ENCODE results near the gene KCTD16. TPM values are rescaled to one million over a fixed set of nuclear protein-coding genes. Genes with fewer than 3 reads are reported as not detected.

Gene KCTD16
- total RNA-seq, 1 donor from 2014 or later = 0.64 TPM

- no peaks in the 10 kb centered on the region for H3K27me3 ChIP-seq
- no peaks in the 10 kb centered on the region for H3K36me3 ChIP-seq
- no peak for DNase-seq (ENCODE audit: low spot score in 2 of 2)
- no peak overlapping the region for H3K27ac ChIP-seq
- H3K4me1 ChIP-seq = no peaks in the 10 kb centered on the region
- H3K9me3 ChIP-seq = no peaks in the 10 kb centered on the region
- TF ChIP-seq, protein P1, sequence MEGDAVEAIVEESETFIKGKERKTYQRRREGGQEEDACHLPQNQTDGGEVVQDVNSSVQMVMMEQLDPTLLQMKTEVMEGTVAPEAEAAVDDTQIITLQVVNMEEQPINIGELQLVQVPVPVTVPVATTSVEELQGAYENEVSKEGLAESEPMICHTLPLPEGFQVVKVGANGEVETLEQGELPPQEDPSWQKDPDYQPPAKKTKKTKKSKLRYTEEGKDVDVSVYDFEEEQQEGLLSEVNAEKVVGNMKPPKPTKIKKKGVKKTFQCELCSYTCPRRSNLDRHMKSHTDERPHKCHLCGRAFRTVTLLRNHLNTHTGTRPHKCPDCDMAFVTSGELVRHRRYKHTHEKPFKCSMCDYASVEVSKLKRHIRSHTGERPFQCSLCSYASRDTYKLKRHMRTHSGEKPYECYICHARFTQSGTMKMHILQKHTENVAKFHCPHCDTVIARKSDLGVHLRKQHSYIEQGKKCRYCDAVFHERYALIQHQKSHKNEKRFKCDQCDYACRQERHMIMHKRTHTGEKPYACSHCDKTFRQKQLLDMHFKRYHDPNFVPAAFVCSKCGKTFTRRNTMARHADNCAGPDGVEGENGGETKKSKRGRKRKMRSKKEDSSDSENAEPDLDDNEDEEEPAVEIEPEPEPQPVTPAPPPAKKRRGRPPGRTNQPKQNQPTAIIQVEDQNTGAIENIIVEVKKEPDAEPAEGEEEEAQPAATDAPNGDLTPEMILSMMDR (IDR thresholded peaks at IDR 0.05) = no peak
- intact Hi-C loops (cut with DNase I) = no loop called here
- H3K4me3 ChIP-seq = no peak overlapping the region
Observed at GRCh38 chr5:144310621-144311020, 139.9 kb downstream of the KCTD16 start.

- no peaks in the 10 kb centered on the region for H3K27me3 ChIP-seq
- no peak for DNase-seq (ENCODE audit: low spot score in 2 of 2)
- H3K4me1 ChIP-seq = no peaks in the 10 kb centered on the region
- H3K27ac ChIP-seq = no peak overlapping the region
- intact Hi-C loops (cut with DNase I) = no loop called here
- no peaks in the 10 kb centered on the region for H3K9me3 ChIP-seq
- H3K36me3 ChIP-seq = no peaks in the 10 kb centered on the region
- TF ChIP-seq, protein P1 (IDR thresholded peaks at IDR 0.05) = no peak
- no peak overlapping the region for H3K4me3 ChIP-seq
Observed at GRCh38 chr5:144313147-144313726, 142.6 kb downstream of the KCTD16 start.

DNA sequence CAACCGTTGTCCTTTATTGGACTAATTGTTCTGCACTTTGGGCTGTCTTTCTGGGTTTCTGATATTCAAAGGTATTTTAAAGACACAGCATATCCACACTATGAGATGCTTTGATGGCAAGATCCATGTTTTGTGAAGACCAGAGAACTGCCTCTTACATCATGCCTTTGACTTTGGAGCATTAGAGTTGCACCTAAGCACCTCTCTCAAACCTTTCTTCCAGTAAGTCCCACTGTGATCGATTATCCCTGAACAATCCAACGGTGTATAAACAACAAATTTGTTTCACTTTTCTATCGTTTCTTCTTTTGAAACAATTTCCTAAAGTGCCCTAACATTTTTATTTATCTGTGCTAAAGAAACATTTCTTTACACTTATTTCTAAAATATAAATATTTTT is 144.4 kb downstream of the KCTD16 start:
- Histone ChIP-seq H3K4me3 (no peak overlapping the region), H3K27ac (no peak overlapping the region), H3K27me3 (no peaks in the 10 kb centered on the region), H3K4me1 (no peaks in the 10 kb centered on the region), H3K9me3 (no peaks in the 10 kb centered on the region), H3K36me3 (no peaks in the 10 kb centered on the region)
- TF ChIP-seq, protein P1 (IDR thresholded peaks at IDR 0.05) = no peak
- intact Hi-C loops (cut with DNase I) = no loop called here
- no peak for DNase-seq (ENCODE audit: low spot score in 2 of 2)

DNA sequence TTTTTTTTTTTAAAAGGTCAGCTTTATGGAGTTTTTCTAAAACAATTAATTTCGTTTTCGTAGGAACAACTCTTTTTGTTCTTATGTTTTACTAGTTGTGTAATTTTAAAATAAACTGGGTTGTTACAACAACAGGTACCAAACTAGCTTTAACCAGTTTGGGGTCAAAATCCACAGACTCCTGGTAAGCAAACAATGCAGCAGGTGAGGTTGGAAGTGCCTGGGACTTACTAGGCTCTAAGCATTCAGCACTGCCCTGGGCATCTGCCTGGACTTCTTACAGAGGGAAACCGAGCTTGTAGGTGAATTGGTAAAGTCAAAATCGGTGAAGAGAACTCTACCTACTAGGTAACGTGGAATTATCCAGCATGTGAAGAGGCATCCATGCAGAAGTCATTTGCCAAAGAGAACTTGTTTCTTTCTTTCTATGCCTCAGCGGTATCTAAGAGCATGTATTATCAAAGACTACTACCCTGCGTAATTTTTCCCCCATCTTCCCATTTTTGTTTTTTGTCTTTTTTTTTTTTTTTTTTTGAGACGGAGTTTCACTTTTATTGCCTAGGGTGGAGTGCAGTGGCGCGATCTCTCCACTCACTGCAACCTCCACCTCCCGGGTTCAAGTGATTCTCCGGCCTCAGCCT is 145.4 kb downstream of the KCTD16 start:
- no peaks in the 10 kb centered on the region for H3K27me3 ChIP-seq
- no peak for DNase-seq (ENCODE audit: low spot score in 2 of 2)
- H3K9me3 ChIP-seq = no peaks in the 10 kb centered on the region
- H3K27ac ChIP-seq = no peak overlapping the region
- H3K4me1 ChIP-seq = no peaks in the 10 kb centered on the region
- no peaks in the 10 kb centered on the region for H3K36me3 ChIP-seq
- intact Hi-C loops (cut with DNase I) = no loop called here
- no peak overlapping the region for H3K4me3 ChIP-seq
- TF ChIP-seq, protein P1 (IDR thresholded peaks at IDR 0.05) = no peak

GRCh38 chr5:144318011-144318410 is 147.3 kb downstream of the KCTD16 start:
- no peaks in the 10 kb centered on the region for H3K9me3 ChIP-seq
- DNase-seq (ENCODE audit: low spot score in 2 of 2) = no peak
- H3K27ac ChIP-seq = no peak overlapping the region
- no peaks in the 10 kb centered on the region for H3K36me3 ChIP-seq
- H3K27me3 ChIP-seq = no peaks in the 10 kb centered on the region
- no peaks in the 10 kb centered on the region for H3K4me1 ChIP-seq
- TF ChIP-seq, protein P1 (IDR thresholded peaks at IDR 0.05) = no peak
- intact Hi-C loops (cut with DNase I) = no loop called here
- no peak overlapping the region for H3K4me3 ChIP-seq
